HepG2 (cell line): ENCODE measurements around the gene ATXN2. TPM values are rescaled to one million over a fixed set of nuclear protein-coding genes. Genes with fewer than 3 reads are reported as not detected.

Experiments used
- AGO1 ChIP-seq: fragments of 200-400 bp; formaldehyde crosslinking; IDR thresholded peaks from 2 replicates; pipeline ENCODE4 v1.6.1; 2017; ENCODE audit warnings: mild to moderate bottlenecking, low read depth, low read length, moderate library complexity; ENCODE audit not compliant: poor library complexity, severe bottlenecking
- ATF2 ChIP-seq: sonication (generic); formaldehyde crosslinking; IDR thresholded peaks from 2 replicates; pipeline ENCODE4 v1.4.0; 2020; ENCODE audit warnings: missing genetic modification reagents
- ELK4 ChIP-seq: sonication (generic); formaldehyde crosslinking; IDR thresholded peaks from 2 replicates; pipeline ENCODE4 v1.9.0; 2021; ENCODE audit warnings: missing genetic modification reagents, borderline replicate concordance
- FOXP1 ChIP-seq, 2 experiments: fragments of 450-650 bp in 1 of 2; IDR thresholded peaks; 2 replicates each; pipeline ENCODE4 v1.6.1; 2017 to 2018; ENCODE audit warnings: antibody characterized with exemption in 1 of 2
- GATA4 ChIP-seq: sonication (generic); IDR thresholded peaks from 2 replicates; pipeline ENCODE4 v1.6.1; 2016; ENCODE audit warnings: antibody characterized with exemption, low read depth, borderline replicate concordance
- HMG20B ChIP-seq: conservative IDR thresholded peaks from 2 replicates; pipeline ENCODE4 v1.6.1; 2016; ENCODE audit warnings: missing genetic modification reagents, missing compliant biosample characterization
- JARID2 ChIP-seq: sonication (generic); formaldehyde crosslinking; IDR thresholded peaks from 2 replicates; pipeline ENCODE4 v1.8.1; 2023; ENCODE audit warnings: missing genetic modification reagents, inconsistent platforms; ENCODE audit not compliant: insufficient replicate concordance
- KDM1A ChIP-seq: IDR thresholded peaks from 2 replicates; pipeline ENCODE4 v1.6.1; 2016; ENCODE audit warnings: missing compliant biosample characterization
- NFYB ChIP-seq: sonication (generic); formaldehyde crosslinking; IDR thresholded peaks from 2 replicates; pipeline ENCODE4 v1.4.0; 2020; ENCODE audit warnings: missing genetic modification reagents
- PRDM4 ChIP-seq: sonication (generic); formaldehyde crosslinking; IDR thresholded peaks from 2 replicates; pipeline ENCODE4 v1.9.0; 2021; ENCODE audit warnings: missing genetic modification reagents, borderline replicate concordance
- SIX4 ChIP-seq: sonication (generic); formaldehyde crosslinking; IDR thresholded peaks from 2 replicates; pipeline ENCODE4 v1.4.0; 2020; ENCODE audit warnings: missing genetic modification reagents
- THAP11 ChIP-seq: IDR thresholded peaks from 2 replicates; pipeline ENCODE4 v1.6.1; 2016; ENCODE audit warnings: missing biosample characterization, missing genetic modification reagents
- XBP1 ChIP-seq: sonication (generic); formaldehyde crosslinking; IDR thresholded peaks from 2 replicates; pipeline ENCODE4 v1.5.0; 2020; ENCODE audit warnings: missing genetic modification reagents
- YEATS2 ChIP-seq: sonication (generic); formaldehyde crosslinking; IDR thresholded peaks from 2 replicates; pipeline ENCODE4 v1.4.0; 2020; ENCODE audit warnings: missing genetic modification reagents, borderline replicate concordance
- ZNF12 ChIP-seq: sonication (generic); formaldehyde crosslinking; IDR thresholded peaks from 2 replicates; pipeline ENCODE4 v1.5.0; 2020; ENCODE audit warnings: missing genetic modification reagents
- ZNF143 ChIP-seq: sonication (generic); formaldehyde crosslinking; IDR thresholded peaks from 2 replicates; pipeline ENCODE4 v1.4.0; 2020; ENCODE audit warnings: missing genetic modification reagents
- ZNF282 ChIP-seq: fragments of 450-650 bp; IDR thresholded peaks from 2 replicates; pipeline ENCODE4 v1.6.1; 2018; ENCODE audit not compliant: partially characterized antibody
- ZNF513 ChIP-seq: sonication (generic); formaldehyde crosslinking; conservative IDR thresholded peaks from 2 replicates; pipeline ENCODE4 v1.5.0; 2020; ENCODE audit warnings: missing genetic modification reagents
- ZNF780A ChIP-seq: sonication (generic); formaldehyde crosslinking; IDR thresholded peaks from 2 replicates; pipeline ENCODE4 v1.8.0; 2022; ENCODE audit warnings: mild to moderate bottlenecking, missing genetic modification reagents, moderate library complexity
- polyA plus RNA-seq, 8 experiments: library from polyadenylated mRNA; depleted of rRNA in 3 of 8; stranded (reverse) in 7 of 8; unstranded in 1 of 8; fragments of >200 nt; fragmentation: Illumina TruSeq in 4 of 8; extraction: Trizol in 4 of 8; gene quantifications; 2 replicates each; pipeline versions ENCODE4 v1.2.1 to v1.2.3, GENCODE V29; 2011 to 2016; ENCODE audit warnings: low read depth in 4 of 8, missing spikeins in 1 of 8, mixed read lengths in 1 of 8; ENCODE audit not compliant: insufficient read depth in 1 of 8
- total RNA-seq, 5 experiments: library from RNA; depleted of rRNA; stranded (reverse); fragments of >200 nt; fragmentation: Illumina TruSeq; extraction: Trizol; gene quantifications; 2 replicates each; pipeline ENCODE4 v1.2.3, GENCODE V29; 2016; ENCODE audit warnings: low read depth in 1 of 5
- TF ChIP-seq, protein P1 (sequence below): sonication (generic); formaldehyde crosslinking; IDR thresholded peaks from 2 replicates; pipeline ENCODE4 v1.5.0; 2020; ENCODE audit warnings: missing genetic modification reagents, mild to moderate bottlenecking, borderline replicate concordance

ATXN2 gene
- total and polyA plus RNA-seq, 2 of the 13 experiments (the other 11 are each of a cell fraction or from before 2014, with no cell fraction given), result 18.1 to 27.1 TPM

DNA sequence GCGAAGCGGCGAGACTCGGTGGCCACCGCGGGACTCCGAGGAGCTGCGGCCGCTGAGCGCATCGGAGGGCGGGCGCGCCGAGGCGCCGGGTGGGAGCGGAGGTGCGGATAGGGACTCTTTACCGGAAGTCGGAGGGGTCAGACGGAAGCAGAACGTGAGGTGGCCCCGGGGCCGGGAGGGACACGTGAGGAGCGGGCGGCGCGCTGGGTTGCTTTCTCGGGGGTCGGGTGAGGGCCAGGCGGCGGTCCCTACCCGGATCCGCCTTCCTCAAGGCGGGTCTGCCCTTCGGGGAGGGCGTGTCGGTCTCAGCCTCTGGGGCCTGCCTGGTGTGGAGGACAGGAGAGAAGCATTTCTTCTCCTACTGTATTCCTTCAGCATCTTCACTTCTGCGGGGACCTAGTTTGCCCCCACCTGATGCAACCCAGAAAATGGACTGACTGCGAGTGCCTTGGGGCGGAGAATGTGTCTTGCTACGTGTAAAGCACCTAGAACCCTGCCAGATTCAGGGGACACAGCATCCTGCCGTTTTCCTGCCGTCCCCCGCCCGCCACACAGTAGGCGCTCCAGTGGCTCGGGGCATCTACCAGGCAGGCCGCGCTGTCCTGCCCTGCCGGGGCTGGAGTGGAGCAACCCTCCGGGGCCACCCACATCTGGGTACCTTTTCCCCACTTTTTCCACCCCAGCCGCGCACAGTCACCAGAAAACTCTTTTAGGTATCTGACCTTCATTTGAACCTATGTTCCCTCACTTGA is 514 bp upstream of the ATXN2 start (continued):
- peak; percentile 58 for TF ChIP-seq ZNF12 (CRISPR knock-in tag)
- TF ChIP-seq XBP1, result no peak
- no peak for TF ChIP-seq NFYB (CRISPR knock-in tag)
- TF ChIP-seq THAP11 (CRISPR knock-in tag), result peak; percentile 73
- peak; percentile 10; the same call in 1 of the 2 replicates for TF ChIP-seq SIX4 (CRISPR knock-in tag)
- no peak for TF ChIP-seq KDM1A (CRISPR knock-in tag)
- no peak for TF ChIP-seq ZNF513
- TF ChIP-seq, protein P1, sequence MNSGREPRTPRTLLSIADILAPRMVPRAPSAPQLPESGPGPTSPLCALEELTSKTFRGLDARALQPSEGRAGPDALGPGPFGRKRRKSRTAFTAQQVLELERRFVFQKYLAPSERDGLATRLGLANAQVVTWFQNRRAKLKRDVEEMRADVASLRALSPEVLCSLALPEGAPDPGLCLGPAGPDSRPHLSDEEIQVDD (CRISPR knock-in tag), result no peak
- no peak for TF ChIP-seq HMG20B (CRISPR knock-in tag)
- peak; percentile 46 for TF ChIP-seq AGO1
- no peak for TF ChIP-seq PRDM4 (CRISPR knock-in tag)
- no peak for TF ChIP-seq ATF2 (CRISPR knock-in tag)
- TF ChIP-seq ZNF282, result no peak
- no peak for TF ChIP-seq ZNF143 (CRISPR knock-in tag)
- TF ChIP-seq YEATS2 (CRISPR knock-in tag), result peak; percentile 38
- TF ChIP-seq JARID2 (CRISPR knock-in tag), result no peak
- peak; percentile 66; the same call in 1 of the 2 replicates for TF ChIP-seq GATA4
- peak; percentile 83; the same call in 1 of the 2 replicates for TF ChIP-seq ELK4 (CRISPR knock-in tag)
- no peak for TF ChIP-seq FOXP1 (IDR thresholded peaks at IDR 0.05)
- TF ChIP-seq FOXP1 (CRISPR knock-in tag; IDR thresholded peaks at IDR 0.05), result 0 out of 2 replicates have a peak, but pooled peaks have one; percentile 21
- no peak for TF ChIP-seq ZNF780A (CRISPR knock-in tag)
